GM23338 (cell line): Measurements from ENCODE around the gene DNAH10. TPM values are rescaled to one million over a fixed set of nuclear protein-coding genes. Genes with fewer than 3 reads are reported as not detected.

Experiments
- ATAC-seq: fragments of 200-7000 bp; cut with Tn5 transposase; 3 replicates; pipeline ENCODE4 v1.9.1; 2020
- DNase-seq: peaks from one replicate; pipeline ENCODE4 v3.0.0-alpha.2; 2015; ENCODE audit warnings: low spot score
- H2AFZ ChIP-seq: fragments of 200-600 bp; sonication (generic); 2 replicates; pipeline ENCODE4 v1.8.0; 2016; ENCODE audit warnings: antibody characterized with exemption, mild to moderate bottlenecking, moderate library complexity
- H3F3A ChIP-seq: fragments of 200-600 bp; sonication (generic); replicated peaks from 2 replicates; pipeline ENCODE4 v1.8.0; 2017; ENCODE audit warnings: antibody characterized with exemption, mixed run types, low read depth
- H3K27ac ChIP-seq: fragments of 200-600 bp; sonication (generic); 2 replicates; pipeline ENCODE4 v1.6.1; 2016; ENCODE audit warnings: low read depth
- H3K27me3 ChIP-seq: fragments of 200-600 bp; sonication (generic); 2 replicates; pipeline ENCODE4 v1.8.0; 2016; ENCODE audit warnings: mild to moderate bottlenecking, mixed run types, moderate library complexity; ENCODE audit not compliant: insufficient read depth
- H3K36me3 ChIP-seq: fragments of 200-600 bp; sonication (generic); 2 replicates; pipeline ENCODE4 v1.8.0; 2016; ENCODE audit warnings: mild to moderate bottlenecking; ENCODE audit not compliant: insufficient read depth
- H3K4me1 ChIP-seq: fragments of 200-600 bp; sonication (generic); 2 replicates; pipeline ENCODE4 v1.8.0; 2016; ENCODE audit warnings: mild to moderate bottlenecking, moderate library complexity; ENCODE audit not compliant: insufficient read depth
- H3K4me2 ChIP-seq: fragments of 200-600 bp; sonication (generic); 2 replicates; pipeline ENCODE4 v1.7.1; 2017; ENCODE audit warnings: mixed run types
- H3K4me3 ChIP-seq: fragments of 200-600 bp; sonication (generic); 2 replicates; pipeline ENCODE4 v1.6.1; 2016; ENCODE audit warnings: mixed run types
- H3K79me2 ChIP-seq: fragments of 200-600 bp; sonication (generic); replicated peaks from 2 replicates; pipeline ENCODE4 v1.8.0; 2017; ENCODE audit warnings: mild to moderate bottlenecking; ENCODE audit not compliant: insufficient read depth
- H3K9me2 ChIP-seq: fragments of 200-600 bp; sonication (generic); 2 replicates; pipeline ENCODE4 v1.8.0; 2017; ENCODE audit not compliant: insufficient read depth
- H4K20me1 ChIP-seq: fragments of 200-600 bp; sonication (generic); replicated peaks from 2 replicates; pipeline ENCODE4 v1.8.0; 2017; ENCODE audit warnings: mild to moderate bottlenecking; ENCODE audit not compliant: insufficient read depth
- H3K27ac Mint-ChIP-seq: 2 replicates; pipeline ENCODE4 v1.8.0; 2020; ENCODE audit warnings: inconsistent platforms, mild to moderate bottlenecking, moderate library complexity, mixed read lengths
- H3K27me3 Mint-ChIP-seq: 3 replicates; pipeline ENCODE4 v1.8.0; 2022; ENCODE audit warnings: low read depth, mild to moderate bottlenecking, moderate library complexity, mixed read lengths, inconsistent platforms; ENCODE audit not compliant: insufficient read depth, poor library complexity
- H3K36me3 Mint-ChIP-seq: 3 replicates; pipeline ENCODE4 v1.8.0; 2021; ENCODE audit warnings: low read depth, mild to moderate bottlenecking, inconsistent platforms, moderate library complexity, mixed read lengths
- H3K4me1 Mint-ChIP-seq: 3 replicates; pipeline ENCODE4 v1.8.0; 2020; ENCODE audit warnings: mild to moderate bottlenecking, inconsistent platforms, mixed read lengths
- H3K4me3 Mint-ChIP-seq: 3 replicates; pipeline ENCODE4 v1.8.0; 2021; ENCODE audit warnings: moderate library complexity, mild to moderate bottlenecking, inconsistent platforms, mixed read lengths
- H3K9me3 Mint-ChIP-seq: 3 replicates; pipeline ENCODE4 v1.8.0; 2020; ENCODE audit warnings: moderate library complexity, mild to moderate bottlenecking, inconsistent platforms, mixed read lengths
- CREB1 ChIP-seq: fragments of 250-450 bp; sonication (Bioruptor Pico); IDR thresholded peaks from 2 replicates; pipeline ENCODE4 v1.5.0; 2020; ENCODE audit warnings: low read depth, mild to moderate bottlenecking, moderate library complexity
- CTCF ChIP-seq, 2 experiments: fragments of 200-600 bp in 1 of 2; sonication (generic) in 1 of 2; conservative IDR thresholded peaks; 2 replicates each; pipeline versions ENCODE4 v1.5.1 to v1.6.1; 2016 to 2017; ENCODE audit warnings: antibody characterized with exemption in 2 of 2, low read depth in 2 of 2, mild to moderate bottlenecking in 2 of 2, moderate library complexity in 1 of 2
- ETS1 ChIP-seq: IDR thresholded peaks from 2 replicates; pipeline ENCODE4 v1.6.1; 2016; ENCODE audit warnings: antibody characterized with exemption
- EZH2 ChIP-seq: fragments of 200-600 bp; sonication (generic); IDR thresholded peaks from one replicate; pipeline ENCODE4 v1.8.0; 2017; ENCODE audit warnings: antibody characterized with exemption, mild to moderate bottlenecking, low read depth; ENCODE audit not compliant: unreplicated experiment
- POLR2AphosphoS5 ChIP-seq: IDR thresholded peaks from 2 replicates; pipeline ENCODE4 v1.6.1; 2016; ENCODE audit warnings: antibody characterized with exemption, low read depth
- REST ChIP-seq: IDR thresholded peaks from one replicate; pipeline ENCODE4 v1.6.1; 2018; ENCODE audit warnings: antibody characterized with exemption; ENCODE audit not compliant: unreplicated experiment
- ZNF114 ChIP-seq: fragments of 250-450 bp; sonication (Bioruptor Pico); IDR thresholded peaks from 2 replicates; pipeline ENCODE4 v1.5.0; 2020; ENCODE audit warnings: mild to moderate bottlenecking, moderate library complexity
- ZNF331 ChIP-seq: fragments of 250-450 bp; sonication (Bioruptor Pico); IDR thresholded peaks from 2 replicates; pipeline ENCODE4 v1.5.0; 2020; ENCODE audit warnings: low read depth, mild to moderate bottlenecking, moderate library complexity
- polyA plus RNA-seq: library from polyadenylated mRNA; unstranded; fragments of >200 nt; fragmentation: Nextera tagmentation; extraction: Ambion mirVana; gene quantifications from 2 replicates; pipeline ENCODE4 v1.2.1, GENCODE V29; 2016
- total RNA-seq: library from RNA; depleted of rRNA; stranded (reverse); fragments of >200 nt; shearing (Covaris generic); gene quantifications from 2 replicates; pipeline ENCODE4 v1.2.3, GENCODE V29; 2014

DNAH10 gene
- total and polyA plus RNA-seq, 2 experiments from 2014 or later: 0.03 TPM

- Histone ChIP-seq H3K79me2 (no peaks in the 10 kb centered on the region), H3K4me2 (no peak overlapping the region), H2AFZ (no peak overlapping the region), H3K36me3 (no peaks in the 10 kb centered on the region), H3K4me1 (peaks cover 5% of the 10 kb centered on the region; the same call in 1 of the 2 replicates), H3K27me3 (peaks cover 95% of the 10 kb centered on the region), H3K9me2 (no peaks in the 10 kb centered on the region), H4K20me1 (peaks cover 54% of the 10 kb centered on the region), H3F3A (peaks cover 10% of the 10 kb centered on the region), H3K4me3 (no peak overlapping the region), H3K27ac (no peak overlapping the region)
- DNase-seq (no peak), ATAC-seq (no peak)
- H3K27me3 Mint-ChIP-seq: peaks cover 93% of the 10 kb centered on the region
- no peaks in the 10 kb centered on the region for H3K36me3 Mint-ChIP-seq
- H3K9me3 Mint-ChIP-seq: no peaks in the 10 kb centered on the region
- H3K4me1 Mint-ChIP-seq: peaks cover 4% of the 10 kb centered on the region
- no peak overlapping the region for H3K27ac Mint-ChIP-seq
- TF ChIP-seq EZH2: peak; percentile 6
- no peak for TF ChIP-seq CTCF (conservative IDR thresholded peaks at IDR 0.05; ENCODE audit: low read depth in 2 of 2)
- no peak overlapping the region for H3K4me3 Mint-ChIP-seq
Measured at GRCh38 chr12:123967121-123967586, 205.1 kb downstream of the DNAH10 start.

- Histone ChIP-seq H3K36me3 (no peaks in the 10 kb centered on the region), H3K27ac (no peak overlapping the region), H3K4me2 (peak overlapping the region; percentile 79; the same call in 1 of the 2 replicates), H2AFZ (no peak overlapping the region), H3K9me2 (no peaks in the 10 kb centered on the region), H3K27me3 (peaks cover 81% of the 10 kb centered on the region), H4K20me1 (peaks cover 57% of the 10 kb centered on the region), H3K4me3 (peak overlapping the region; percentile 17; the same call in 1 of the 2 replicates), H3K79me2 (no peaks in the 10 kb centered on the region), H3F3A (peaks cover 16% of the 10 kb centered on the region), H3K4me1 (peaks cover 14% of the 10 kb centered on the region)
- DNase-seq: no peak
- Mint-ChIP-seq H3K9me3 (no peaks in the 10 kb centered on the region), H3K27me3 (peaks cover 70% of the 10 kb centered on the region), H3K4me3 (peak overlapping the region; percentile 68), H3K27ac (no peak overlapping the region), H3K4me1 (peaks cover 15% of the 10 kb centered on the region), H3K36me3 (peaks cover 22% of the 10 kb centered on the region)
- ATAC-seq: no peak
- TF ChIP-seq ZNF331 (CRISPR knock-in tag) (no peak), POLR2AphosphoS5 (no peak), ETS1 (no peak), EZH2 (no peak), REST (no peak), CREB1 (CRISPR knock-in tag) (no peak), ZNF114 (CRISPR knock-in tag) (no peak), CTCF (conservative IDR thresholded peaks at IDR 0.05; ENCODE audit: low read depth in 2 of 2) (no peak)
Measured at GRCh38 chr12:123971449-123971769, 209.3 kb downstream of the DNAH10 start.
